HepG2 (cell line): Measurements from ENCODE around the gene DNASE1L2. TPM values are rescaled to one million over a fixed set of nuclear protein-coding genes. Genes with fewer than 3 reads are reported as not detected.

Source experiments
- AGO1 ChIP-seq: fragments of 200-400 bp; formaldehyde crosslinking; IDR thresholded peaks from 2 replicates; pipeline ENCODE4 v1.6.1; 2017; ENCODE audit warnings: mild to moderate bottlenecking, low read depth, low read length, moderate library complexity; ENCODE audit not compliant: poor library complexity, severe bottlenecking
- ATF7-NPFF ChIP-seq: sonication (generic); formaldehyde crosslinking; IDR thresholded peaks from 2 replicates; pipeline ENCODE4 v1.8.1; 2023; ENCODE audit warnings: mild to moderate bottlenecking, low read depth, missing genetic modification reagents, moderate library complexity
- BRD4 ChIP-seq: sonication (generic); formaldehyde crosslinking; IDR thresholded peaks from 2 replicates; pipeline ENCODE4 v1.4.0; 2020; ENCODE audit warnings: missing genetic modification reagents
- CBX2 ChIP-seq, 2 experiments: fragments of 200-600 bp in 1 of 2; sonication (generic); formaldehyde crosslinking in 1 of 2; IDR thresholded peaks; 2 replicates each; pipeline versions ENCODE4 v1.7.0 to v1.8.1; 2018 to 2022; ENCODE audit warnings: low read depth in 2 of 2, low read length in 1 of 2, mild to moderate bottlenecking in 1 of 2, missing genetic modification reagents in 1 of 2
- CREM ChIP-seq, 2 experiments: sonication (generic) in 1 of 2; formaldehyde crosslinking in 1 of 2; IDR thresholded peaks; 2 replicates each; pipeline versions ENCODE4 v1.4.0 to v1.6.1; 2016 to 2020; ENCODE audit warnings: antibody characterized with exemption in 1 of 2, mild to moderate bottlenecking in 1 of 2, missing genetic modification reagents in 1 of 2
- GATA4 ChIP-seq: sonication (generic); IDR thresholded peaks from 2 replicates; pipeline ENCODE4 v1.6.1; 2016; ENCODE audit warnings: antibody characterized with exemption, low read depth, borderline replicate concordance
- KDM6A ChIP-seq: IDR thresholded peaks from 2 replicates; pipeline ENCODE4 v1.6.1; 2016; ENCODE audit warnings: low read depth
- MAF1 ChIP-seq: sonication (generic); formaldehyde crosslinking; IDR thresholded peaks from 2 replicates; pipeline ENCODE4 v1.5.0; 2020; ENCODE audit warnings: missing genetic modification reagents, borderline replicate concordance
- NFE2L2 ChIP-seq: fragments of 150-350 bp; IDR thresholded peaks from 2 replicates; pipeline ENCODE4 v1.6.1; 2014; ENCODE audit warnings: low read length
- NONO ChIP-seq, 2 experiments: fragments of 450-650 bp in 1 of 2; sonication (generic) in 1 of 2; formaldehyde crosslinking in 1 of 2; IDR thresholded peaks in 1 of 2; conservative IDR thresholded peaks in 1 of 2; 2 replicates each; pipeline versions ENCODE4 v1.6.1 to v1.8.0; 2017 to 2022; ENCODE audit warnings: mild to moderate bottlenecking in 1 of 2, missing genetic modification reagents in 1 of 2, moderate library complexity in 1 of 2
- RCOR2 ChIP-seq: IDR thresholded peaks from 2 replicates; pipeline ENCODE4 v1.6.1; 2016; ENCODE audit warnings: missing biosample characterization, missing genetic modification reagents
- SAFB2 ChIP-seq: sonication (generic); formaldehyde crosslinking; IDR thresholded peaks from 2 replicates; pipeline ENCODE4 v1.5.1; 2020; ENCODE audit warnings: missing genetic modification reagents, low read depth, mild to moderate bottlenecking, borderline replicate concordance
- SIN3A ChIP-seq: IDR thresholded peaks from 2 replicates; pipeline ENCODE4 v1.6.1; 2011; ENCODE audit warnings: low read depth, mild to moderate bottlenecking, control low read depth, low read length, borderline replicate concordance
- SNAPC2 ChIP-seq: sonication (generic); formaldehyde crosslinking; IDR thresholded peaks from 2 replicates; pipeline ENCODE4 v1.8.1; 2022; ENCODE audit warnings: mild to moderate bottlenecking, missing genetic modification reagents
- ZFP90 ChIP-seq: sonication (generic); formaldehyde crosslinking; IDR thresholded peaks from 2 replicates; pipeline ENCODE4 v1.8.0; 2022; ENCODE audit warnings: missing genetic modification reagents, mild to moderate bottlenecking, inconsistent platforms, borderline replicate concordance
- ZNF205 ChIP-seq: IDR thresholded peaks from 2 replicates; pipeline ENCODE4 v1.6.1; 2018; ENCODE audit warnings: missing biosample characterization, missing genetic modification reagents
- ZNF292 ChIP-seq: sonication (generic); formaldehyde crosslinking; IDR thresholded peaks from 2 replicates; pipeline ENCODE4 v1.8.1; 2022; ENCODE audit warnings: mild to moderate bottlenecking, low read depth, missing genetic modification reagents, borderline replicate concordance
- ZNF329 ChIP-seq: sonication (generic); formaldehyde crosslinking; IDR thresholded peaks from 2 replicates; pipeline ENCODE4 v1.9.0; 2021; ENCODE audit warnings: low read depth, mild to moderate bottlenecking, missing genetic modification reagents
- ZNF350 ChIP-seq: sonication (generic); formaldehyde crosslinking; IDR thresholded peaks from 2 replicates; pipeline ENCODE4 v1.4.0; 2020; ENCODE audit warnings: mild to moderate bottlenecking, low read depth, missing genetic modification reagents, borderline replicate concordance
- ZNF572 ChIP-seq: sonication (generic); formaldehyde crosslinking; IDR thresholded peaks from 2 replicates; pipeline ENCODE4 v1.5.1; 2020; ENCODE audit warnings: mild to moderate bottlenecking, missing genetic modification reagents
- ZNF619 ChIP-seq: sonication (generic); formaldehyde crosslinking; IDR thresholded peaks from 2 replicates; pipeline ENCODE4 v1.4.0; 2020; ENCODE audit warnings: mild to moderate bottlenecking, missing genetic modification reagents
- ZNF709 ChIP-seq: sonication (generic); formaldehyde crosslinking; IDR thresholded peaks from 2 replicates; pipeline ENCODE4 v1.5.0; 2020; ENCODE audit warnings: mild to moderate bottlenecking, missing genetic modification reagents
- ZNF782 ChIP-seq: sonication (generic); formaldehyde crosslinking; IDR thresholded peaks from 2 replicates; pipeline ENCODE4 v1.4.0; 2020; ENCODE audit warnings: missing genetic modification reagents, mild to moderate bottlenecking, borderline replicate concordance
- polyA plus RNA-seq, 8 experiments: library from polyadenylated mRNA; depleted of rRNA in 3 of 8; stranded (reverse) in 7 of 8; unstranded in 1 of 8; fragments of >200 nt; fragmentation: Illumina TruSeq in 4 of 8; extraction: Trizol in 4 of 8; gene quantifications; 2 replicates each; pipeline versions ENCODE4 v1.2.1 to v1.2.3, GENCODE V29; 2011 to 2016; ENCODE audit warnings: low read depth in 4 of 8, missing spikeins in 1 of 8, mixed read lengths in 1 of 8; ENCODE audit not compliant: insufficient read depth in 1 of 8
- total RNA-seq, 5 experiments: library from RNA; depleted of rRNA; stranded (reverse); fragments of >200 nt; fragmentation: Illumina TruSeq; extraction: Trizol; gene quantifications; 2 replicates each; pipeline ENCODE4 v1.2.3, GENCODE V29; 2016; ENCODE audit warnings: low read depth in 1 of 5
- TF ChIP-seq, protein P1 (sequence below): sonication (generic); formaldehyde crosslinking; IDR thresholded peaks from 2 replicates; pipeline ENCODE4 v1.5.0; 2020; ENCODE audit warnings: mild to moderate bottlenecking, missing genetic modification reagents, borderline replicate concordance
- TF ChIP-seq, protein P2 (sequence below): sonication (generic); formaldehyde crosslinking; IDR thresholded peaks from 2 replicates; pipeline ENCODE4 v1.4.0; 2020; ENCODE audit warnings: missing genetic modification reagents, low read depth, mild to moderate bottlenecking, borderline replicate concordance

DNASE1L2 gene
- total and polyA plus RNA-seq, 2 of the 13 experiments (the other 11 are each of a cell fraction or from before 2014, with no cell fraction given): 0.44 to 0.50 TPM

DNA sequence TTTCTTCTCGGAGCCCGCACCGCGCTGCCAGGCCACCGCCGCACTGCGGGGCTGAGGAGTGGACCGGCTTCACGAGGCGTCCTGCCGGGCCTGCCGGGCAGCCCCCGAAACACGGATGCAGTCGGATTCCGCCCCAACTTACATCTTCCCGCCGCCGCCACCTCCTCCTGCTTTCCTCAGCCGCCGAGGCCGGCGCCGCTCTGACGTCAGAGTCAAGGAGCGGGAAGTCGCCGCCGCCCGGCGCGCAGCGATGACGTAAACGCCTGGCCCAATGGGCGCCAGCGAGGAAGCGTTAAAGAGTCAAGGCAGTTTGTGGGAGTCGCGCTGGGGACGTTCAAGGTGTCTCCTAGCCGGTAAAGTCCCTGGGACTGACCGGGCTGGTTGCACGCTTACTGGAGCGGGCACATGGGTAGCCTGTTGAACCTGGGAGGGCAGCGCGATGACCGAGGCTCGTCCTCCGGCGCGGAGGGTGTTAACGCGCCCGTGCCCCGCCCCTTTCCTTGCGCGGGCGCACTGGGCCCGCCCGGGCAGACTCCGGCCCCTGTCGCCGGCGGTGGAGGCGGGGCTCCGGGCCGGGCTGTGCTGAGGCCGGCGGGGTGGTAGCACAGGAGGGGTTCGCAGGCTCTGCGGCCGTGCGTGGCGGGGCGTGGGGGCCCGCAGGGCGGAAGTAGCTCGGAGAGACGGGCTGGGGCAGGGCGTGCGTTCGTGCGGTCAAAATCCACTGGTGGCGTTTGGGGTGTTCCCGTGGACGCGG, 31.8 kb downstream of the DNASE1L2 start, which contains the start of gene RNPS1 (continued):
- TF ChIP-seq KDM6A (no peak), ZNF205 (CRISPR knock-in tag) (0 out of 2 replicates have a peak, but pooled peaks have one; percentile 72), AGO1 (peak; percentile 70), ZFP90 (CRISPR knock-in tag) (peak; percentile 76), CBX2 (IDR thresholded peaks at IDR 0.05; ENCODE audit: low read depth, low read length) (no peak), CBX2 (CRISPR knock-in tag; IDR thresholded peaks at IDR 0.05; ENCODE audit: low read depth) (no peak), ATF7-NPFF (CRISPR knock-in tag) (peak; percentile 90), SNAPC2 (CRISPR knock-in tag) (peak; percentile 78; the same call in 1 of the 2 replicates), ZNF782 (CRISPR knock-in tag) (peak; percentile 57; the same call in 1 of the 2 replicates), ZNF292 (CRISPR knock-in tag) (no peak), ZNF329 (CRISPR knock-in tag) (0 out of 2 replicates have a peak, but pooled peaks have one; percentile 32), NONO (IDR thresholded peaks at IDR 0.05) (no peak), NONO (CRISPR knock-in tag; conservative IDR thresholded peaks at IDR 0.05) (peak; percentile 98), CREM (IDR thresholded peaks at IDR 0.05) (peak; percentile 99), CREM (CRISPR knock-in tag; IDR thresholded peaks at IDR 0.05) (peak; percentile 97), RCOR2 (CRISPR knock-in tag) (no peak), ZNF350 (CRISPR knock-in tag) (peak; percentile 70), MAF1 (CRISPR knock-in tag) (peak; percentile 43; the same call in 1 of the 2 replicates), SAFB2 (peak; percentile 29), ZNF709 (CRISPR knock-in tag) (peak; percentile 94), GATA4 (peak; percentile 17; the same call in 1 of the 2 replicates), BRD4 (CRISPR knock-in tag) (peak; percentile 9), SIN3A (0 out of 2 replicates have a peak, but pooled peaks have one; percentile 79), ZNF572 (CRISPR knock-in tag) (no peak), ZNF619 (CRISPR knock-in tag) (peak; percentile 76), NFE2L2 (no peak)
- TF ChIP-seq, protein P1, sequence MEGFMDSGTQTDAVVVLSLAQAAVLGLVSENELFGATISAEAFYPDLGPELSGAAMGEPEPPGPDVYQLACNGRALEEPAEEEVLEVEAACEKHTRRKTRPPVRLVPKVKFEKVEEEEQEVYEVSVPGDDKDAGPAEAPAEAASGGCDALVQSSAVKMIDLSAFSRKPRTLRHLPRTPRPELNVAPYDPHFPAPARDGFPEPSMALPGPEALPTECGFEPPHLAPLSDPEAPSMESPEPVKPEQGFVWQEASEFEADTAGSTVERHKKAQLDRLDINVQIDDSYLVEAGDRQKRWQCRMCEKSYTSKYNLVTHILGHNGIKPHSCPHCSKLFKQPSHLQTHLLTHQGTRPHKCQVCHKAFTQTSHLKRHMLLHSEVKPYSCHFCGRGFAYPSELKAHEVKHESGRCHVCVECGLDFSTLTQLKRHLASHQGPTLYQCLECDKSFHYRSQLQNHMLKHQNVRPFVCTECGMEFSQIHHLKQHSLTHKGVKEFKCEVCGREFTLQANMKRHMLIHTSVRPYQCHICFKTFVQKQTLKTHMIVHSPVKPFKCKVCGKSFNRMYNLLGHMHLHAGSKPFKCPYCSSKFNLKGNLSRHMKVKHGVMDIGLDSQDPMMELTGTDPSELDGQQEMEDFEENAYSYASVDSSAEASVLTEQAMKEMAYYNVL (CRISPR knock-in tag): peak; percentile 77
- TF ChIP-seq, protein P2, sequence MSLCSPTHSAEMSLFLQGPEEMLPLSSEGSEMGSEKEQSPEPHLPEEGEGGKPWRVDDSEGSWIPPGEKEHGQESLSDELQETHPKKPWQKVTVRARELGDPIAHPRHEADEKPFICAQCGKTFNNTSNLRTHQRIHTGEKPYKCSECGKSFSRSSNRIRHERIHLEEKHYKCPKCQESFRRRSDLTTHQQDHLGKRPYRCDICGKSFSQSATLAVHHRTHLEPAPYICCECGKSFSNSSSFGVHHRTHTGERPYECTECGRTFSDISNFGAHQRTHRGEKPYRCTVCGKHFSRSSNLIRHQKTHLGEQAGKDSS: no peak; the same call in none of the 2 replicates
